ENCODE data around the gene ADK. TPM values are rescaled to one million over a fixed set of nuclear protein-coding genes. Genes with fewer than 3 reads are reported as not detected.

ADK gene
- total RNA-seq, 1 experiment from 2014 or later, result 66.6 TPM

DNA sequence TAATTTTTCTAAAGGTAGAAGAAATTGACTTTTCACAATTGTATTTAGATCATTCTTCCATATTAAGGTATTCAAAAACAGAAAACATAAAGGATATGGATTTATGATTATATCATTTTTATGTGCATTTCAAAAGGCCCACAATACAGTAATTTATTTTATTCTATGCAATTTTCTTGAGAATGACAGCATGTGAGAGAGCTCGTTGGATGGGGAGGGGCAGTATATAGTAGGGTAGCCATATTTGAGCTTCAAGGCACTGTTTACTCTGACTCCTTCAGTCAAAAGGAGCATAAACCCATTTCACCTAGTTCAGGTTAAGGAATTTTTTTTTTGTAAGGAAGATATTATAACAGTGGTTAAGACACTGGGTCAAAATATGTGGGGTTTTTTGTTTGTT is 534.5 kb downstream of the ADK start:
- TF ChIP-seq CTCF (IDR thresholded peaks at IDR 0.05; ENCODE audit: unreplicated experiment), result no peak
- Mint-ChIP-seq H3K4me1 (ENCODE audit: low read depth, unreplicated experiment) (peaks cover 15% of the 10 kb centered on the region), H3K9me3 (ENCODE audit: low read depth, unreplicated experiment) (no peaks in the 10 kb centered on the region), H3K4me3 (ENCODE audit: low read depth, unreplicated experiment) (no peak overlapping the region), H3K27ac (ENCODE audit: unreplicated experiment) (no peak overlapping the region), H3K36me3 (ENCODE audit: insufficient read depth, unreplicated experiment) (no peaks in the 10 kb centered on the region), H3K27me3 (ENCODE audit: unreplicated experiment) (no peaks in the 10 kb centered on the region)
- BruUV-seq (replicated peaks), result no TSS peak
- CTCF ChIA-PET, result no interaction called here
- DNase-seq, result no peak
- intact Hi-C loops (cut with micrococcal nuclease; ENCODE audit: unreplicated experiment), result no loop called here

GRCh38 chr10:74690393-74690792 is 539.4 kb downstream of the ADK start:
- no peak overlapping the region for H3K27ac Mint-ChIP-seq (ENCODE audit: unreplicated experiment)
- BruUV-seq (replicated peaks), result no TSS peak
- H3K4me3 Mint-ChIP-seq (ENCODE audit: low read depth, unreplicated experiment), result no peak overlapping the region
- no peaks in the 10 kb centered on the region for H3K4me1 Mint-ChIP-seq (ENCODE audit: low read depth, unreplicated experiment)
- H3K9me3 Mint-ChIP-seq (ENCODE audit: low read depth, unreplicated experiment), result no peaks in the 10 kb centered on the region
- CTCF ChIA-PET, result no interaction called here
- intact Hi-C loops (cut with micrococcal nuclease; ENCODE audit: unreplicated experiment), result no loop called here
- DNase-seq, result no peak
- no peaks in the 10 kb centered on the region for H3K27me3 Mint-ChIP-seq (ENCODE audit: unreplicated experiment)
- no peaks in the 10 kb centered on the region for H3K36me3 Mint-ChIP-seq (ENCODE audit: insufficient read depth, unreplicated experiment)
- TF ChIP-seq CTCF (IDR thresholded peaks at IDR 0.05; ENCODE audit: unreplicated experiment), result no peak

- no peak for DNase-seq
- CTCF ChIA-PET, result no interaction called here
- no peaks in the 10 kb centered on the region for H3K36me3 Mint-ChIP-seq (ENCODE audit: insufficient read depth, unreplicated experiment)
- TF ChIP-seq CTCF (IDR thresholded peaks at IDR 0.05; ENCODE audit: unreplicated experiment), result no peak
- H3K9me3 Mint-ChIP-seq (ENCODE audit: low read depth, unreplicated experiment), result no peaks in the 10 kb centered on the region
- H3K4me1 Mint-ChIP-seq (ENCODE audit: low read depth, unreplicated experiment), result no peaks in the 10 kb centered on the region
- intact Hi-C loops (cut with micrococcal nuclease; ENCODE audit: unreplicated experiment), result no loop called here
- H3K4me3 Mint-ChIP-seq (ENCODE audit: low read depth, unreplicated experiment), result no peak overlapping the region
- no peak overlapping the region for H3K27ac Mint-ChIP-seq (ENCODE audit: unreplicated experiment)
- BruUV-seq (replicated peaks), result no TSS peak
- no peaks in the 10 kb centered on the region for H3K27me3 Mint-ChIP-seq (ENCODE audit: unreplicated experiment)
These were observed 540.1 kb downstream of the ADK start for GRCh38 chr10:74691164-74691563.

DNA sequence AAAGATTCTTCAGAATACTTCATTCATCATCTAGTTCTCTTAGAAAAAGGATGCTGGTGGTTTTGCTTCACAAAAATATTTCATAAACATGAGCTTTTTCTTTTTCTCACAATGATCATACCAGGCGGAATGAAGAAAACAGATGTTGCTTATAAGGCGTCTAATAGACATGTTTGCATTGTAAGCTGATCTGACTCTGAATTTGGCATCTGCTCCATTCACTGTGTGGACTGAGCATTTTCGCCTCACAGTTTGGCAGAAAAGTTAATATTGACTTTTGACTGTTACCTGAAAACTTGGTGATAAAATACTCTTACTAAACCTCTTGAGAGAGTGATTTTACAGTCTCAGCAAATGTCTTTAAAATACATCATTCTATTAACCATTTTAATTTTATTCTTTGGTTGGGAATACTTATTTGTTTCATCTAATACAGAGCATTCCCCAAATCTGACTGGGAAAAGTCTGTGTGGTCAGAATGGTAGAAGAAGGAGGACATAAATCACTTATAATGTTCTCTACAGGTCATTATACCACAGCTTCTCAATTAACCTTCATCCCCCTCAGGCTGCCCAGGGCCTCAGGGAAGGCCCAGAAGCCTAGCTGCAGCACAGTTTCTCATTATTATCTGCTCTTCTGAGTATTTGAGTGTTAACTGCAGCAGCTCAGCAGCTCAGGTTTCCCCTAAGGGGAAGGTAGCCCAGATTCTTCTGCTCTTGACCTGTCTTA is 553.8 kb downstream of the ADK start:
- Mint-ChIP-seq H3K36me3 (ENCODE audit: insufficient read depth, unreplicated experiment) (no peaks in the 10 kb centered on the region), H3K27ac (ENCODE audit: unreplicated experiment) (no peak overlapping the region), H3K4me1 (ENCODE audit: low read depth, unreplicated experiment) (no peaks in the 10 kb centered on the region), H3K4me3 (ENCODE audit: low read depth, unreplicated experiment) (no peak overlapping the region), H3K27me3 (ENCODE audit: unreplicated experiment) (no peaks in the 10 kb centered on the region), H3K9me3 (ENCODE audit: low read depth, unreplicated experiment) (no peaks in the 10 kb centered on the region)
- no peak for TF ChIP-seq CTCF (IDR thresholded peaks at IDR 0.05; ENCODE audit: unreplicated experiment)
- intact Hi-C loops (cut with micrococcal nuclease; ENCODE audit: unreplicated experiment), result no loop called here
- CTCF ChIA-PET, result interaction anchor here (1.1 kb wide), 1 partner anchor 9 kb away, joined by 3 read pairs; no protein-coding TSS in a partner anchor
- BruUV-seq (replicated peaks), result no TSS peak
- DNase-seq, result no peak
